HCT116 (cell line): Measurements from ENCODE around the gene NOS3. TPM values are rescaled to one million over a fixed set of nuclear protein-coding genes. Genes with fewer than 3 reads are reported as not detected.

Source experiments
- ATAC-seq: fragments of 200-7000 bp; cut with Tn5 transposase; 2 replicates; pipeline ENCODE4 v1.9.1; 2020; ENCODE audit warnings: mild to moderate bottlenecking, moderate library complexity
- BruUV-seq: library from RNA; stranded (reverse); fragments of 400-500 nt; replicated peaks from 2 replicates; lab custom pipeline; 2021; lab: Mats Ljungman, UMichigan
- CTCF ChIA-PET: fragments of 300-600 bp; sonication (Branson Sonifier 250); formaldehyde crosslinking; loops from one replicate; lab custom pipeline; 2021; ENCODE audit warnings: antibody characterized with exemption; lab: Charles Lee
- POLR2A ChIA-PET: fragments of 300-600, 350-600 bp; sonication (Branson Sonifier 250); formaldehyde crosslinking; loops from one replicate; lab custom pipeline; 2021; ENCODE audit warnings: antibody characterized with exemption; lab: Charles Lee
- RAD21 ChIA-PET, 2 experiments: fragments of 300-600 bp; sonication (Branson Sonifier 250); formaldehyde crosslinking; loops; one replicate each; lab custom pipeline; 2023; ENCODE audit warnings: low total read pairs in 2 of 2; ENCODE audit not compliant: uncharacterized antibody in 2 of 2, unreplicated experiment in 2 of 2, low non-redundant PET in 1 of 2; lab: Charles Lee
- DNase-seq: peaks from one replicate; pipeline ENCODE4 v3.0.0-alpha.2; 2010; ENCODE audit warnings: low read depth, low spot score
- H2AFZ ChIP-seq: fragments of 200-600 bp; shearing (Covaris generic), sonication (generic); 2 replicates; pipeline ENCODE4 v1.6.1; 2017; ENCODE audit warnings: low read depth, mixed run types, mixed read lengths, antibody characterized with exemption, low read length; ENCODE audit not compliant: poor library complexity, severe bottlenecking
- H3K27ac ChIP-seq: 2 replicates; pipeline ENCODE4 v1.5.1; 2012; ENCODE audit warnings: low read depth, low read length
- H3K27me3 ChIP-seq: fragments of 200-600 bp; sonication (generic); 2 replicates; pipeline ENCODE4 v1.6.1; 2016; ENCODE audit warnings: mixed run types, low read length, mixed read lengths; ENCODE audit not compliant: insufficient read depth
- H3K36me3 ChIP-seq, 2 experiments: fragments of 200-500 bp in 1 of 2; fragments of 200-600 bp in 1 of 2; sonication (Bioruptor generic) in 1 of 2; sonication (generic) in 1 of 2; 2 replicates each; pipeline versions ENCODE4 v1.5.1 to v1.6.1; 2014 to 2016; ENCODE audit warnings: low read length in 2 of 2, inconsistent platforms in 1 of 2, mixed read lengths in 1 of 2, mixed run types in 1 of 2; ENCODE audit not compliant: insufficient read depth in 2 of 2, control insufficient read depth in 1 of 2
- H3K4me1 ChIP-seq, 2 experiments: fragments of 200-600 bp in 1 of 2; sonication (generic) in 1 of 2; 2 replicates each; pipeline versions ENCODE4 v1.5.1 to v1.6.1; 2012 to 2017; ENCODE audit warnings: low read length in 2 of 2, inconsistent platforms in 1 of 2, mild to moderate bottlenecking in 1 of 2, mixed read lengths in 1 of 2, mixed run types in 1 of 2, moderate library complexity in 1 of 2; ENCODE audit not compliant: insufficient read depth in 2 of 2, control insufficient read depth in 1 of 2
- H3K4me2 ChIP-seq: fragments of 200-600 bp; sonication (generic); 2 replicates; pipeline ENCODE4 v1.6.1; 2017; ENCODE audit warnings: mixed run types, low read length, mixed read lengths
- H3K4me3 ChIP-seq, 2 experiments: fragments of 200-600 bp in 1 of 2; sonication (generic) in 1 of 2; replicated peaks in 1 of 2; 2 replicates each; pipeline ENCODE4 v1.5.1; 2011 to 2016; ENCODE audit warnings: low read length in 2 of 2, control low read depth in 1 of 2, low read depth in 1 of 2, mild to moderate bottlenecking in 1 of 2, mixed read lengths in 1 of 2, mixed run types in 1 of 2
- H3K79me2 ChIP-seq: fragments of 200-600 bp; sonication (generic); 2 replicates; pipeline ENCODE4 v1.6.1; 2017; ENCODE audit warnings: mild to moderate bottlenecking, mixed run types, low read length, moderate library complexity, mixed read lengths; ENCODE audit not compliant: insufficient read depth
- H3K9ac ChIP-seq: fragments of 200-600 bp; sonication (generic); 2 replicates; pipeline ENCODE4 v1.6.1; 2016; ENCODE audit warnings: low read length, mixed read lengths
- H3K9me2 ChIP-seq: fragments of 200-600 bp; sonication (generic), shearing (Covaris generic); 2 replicates; pipeline ENCODE4 v1.6.1; 2017; ENCODE audit warnings: mixed run types, mild to moderate bottlenecking, moderate library complexity; ENCODE audit not compliant: insufficient read depth
- H3K9me3 ChIP-seq, 2 experiments: fragments of 200-500 bp in 1 of 2; fragments of 200-600 bp in 1 of 2; sonication (Bioruptor generic) in 1 of 2; sonication (generic) in 1 of 2; 2 replicates each; pipeline ENCODE4 v1.6.1; 2014 to 2017; ENCODE audit warnings: low read length in 2 of 2, mixed read lengths in 2 of 2, inconsistent platforms in 1 of 2, low read depth in 1 of 2, mild to moderate bottlenecking in 1 of 2, mixed run types in 1 of 2, moderate library complexity in 1 of 2; ENCODE audit not compliant: control insufficient read depth in 1 of 2, insufficient read depth in 1 of 2
- H4K20me1 ChIP-seq: fragments of 200-600 bp; sonication (generic), shearing (Covaris generic); 2 replicates; pipeline ENCODE4 v1.6.1; 2017; ENCODE audit warnings: mixed run types, mild to moderate bottlenecking, moderate library complexity; ENCODE audit not compliant: insufficient read depth
- CBX3 ChIP-seq: IDR thresholded peaks from 2 replicates; pipeline ENCODE4 v1.6.1; 2012; ENCODE audit warnings: low read depth
- CEBPB ChIP-seq: IDR thresholded peaks from 2 replicates; pipeline ENCODE4 v1.6.1; 2012; ENCODE audit warnings: low read depth
- EGR1 ChIP-seq: IDR thresholded peaks from 2 replicates; pipeline ENCODE4 v1.6.1; 2012; ENCODE audit warnings: low read depth
- ELF1 ChIP-seq: IDR thresholded peaks from 2 replicates; pipeline ENCODE4 v1.6.1; 2012; ENCODE audit warnings: low read depth, borderline replicate concordance
- EZH2 ChIP-seq: fragments of 200-600 bp; sonication (generic); IDR thresholded peaks from 2 replicates; pipeline ENCODE4 v1.6.1; 2017; ENCODE audit warnings: antibody characterized with exemption, mixed run types
- EZH2phosphoT487 ChIP-seq: fragments of 200-600 bp; IDR thresholded peaks from 2 replicates; pipeline ENCODE4 v1.6.1; 2018; ENCODE audit warnings: antibody characterized with exemption, borderline replicate concordance
- JUND ChIP-seq: IDR thresholded peaks from 2 replicates; pipeline ENCODE4 v1.6.1; 2012
- POLR2A ChIP-seq: IDR thresholded peaks from 2 replicates; pipeline ENCODE4 v1.7.0; 2011; ENCODE audit warnings: borderline replicate concordance; ENCODE audit not compliant: insufficient read depth, insufficient read length; ENCODE audit errors: extremely low read depth
- RAD21 ChIP-seq: IDR thresholded peaks from 2 replicates; pipeline ENCODE4 v1.6.1; 2012; ENCODE audit warnings: low read depth, mild to moderate bottlenecking
- SIN3A ChIP-seq: IDR thresholded peaks from 2 replicates; pipeline ENCODE4 v1.6.1; 2012; ENCODE audit warnings: low read depth
- SP1 ChIP-seq: IDR thresholded peaks from 2 replicates; pipeline ENCODE4 v1.6.1; 2012; ENCODE audit warnings: low read depth
- ZBTB33 ChIP-seq: IDR thresholded peaks from 2 replicates; pipeline ENCODE4 v1.6.1; 2011; ENCODE audit warnings: mild to moderate bottlenecking, low read length, moderate library complexity; ENCODE audit not compliant: insufficient replicate concordance; ENCODE audit errors: extremely low read depth
- intact Hi-C: fragments of 100-400 bp; cut with micrococcal nuclease; formaldehyde crosslinking; loops from 2 replicates; pipeline ENCODE4 v1.10.0; 2022
- total RNA-seq: library from RNA; stranded (reverse); gene quantifications from one replicate; pipeline ENCODE4 v1.2.1, GENCODE V29; 2021; ENCODE audit not compliant: unreplicated experiment

NOS3 gene
- total RNA-seq, 1 experiment from 2014 or later = 35.8 TPM

GRCh38 chr7:151020231-151020630, 29.4 kb downstream of the NOS3 start:
- Histone ChIP-seq H4K20me1 (no peaks in the 10 kb centered on the region), H3K4me1 (peaks cover 0 to 32% of the 10 kb centered on the region in 2 experiments; a peak in 3 of 4 replicates), H3K36me3 (no peaks in the 10 kb centered on the region), H3K27me3 (no peaks in the 10 kb centered on the region), H3K4me2 (no peak overlapping the region), H3K9ac (no peak overlapping the region), H2AFZ (no peak overlapping the region), H3K27ac (no peak overlapping the region), H3K4me3 (no peak overlapping the region), H3K9me2 (no peaks in the 10 kb centered on the region), H3K9me3 (no peaks in the 10 kb centered on the region), H3K79me2 (no peaks in the 10 kb centered on the region)
- RAD21 ChIA-PET = no interaction called here
- CTCF ChIA-PET = interaction anchor here (1.1 to 5.2 kb wide), 3 partner anchors 8 to 26 kb away, joined by 3 to 59 read pairs (median 33); partner anchors contain the start of gene ABCB8
- POLR2A ChIA-PET = no interaction called here
- ATAC-seq = no peak
- BruUV-seq = no TSS peak
- TF ChIP-seq EZH2phosphoT487 (no peak), CEBPB (no peak), JUND (no peak), SP1 (no peak), ELF1 (no peak), SIN3A (no peak)
- no peak for DNase-seq
- intact Hi-C loops = no loop called here

GRCh38 chr7:151023232-151023631, 32.4 kb downstream of the NOS3 start:
- no peak overlapping the region for H3K4me3 ChIP-seq
- H3K4me1 ChIP-seq = peaks cover 4 to 52% of the 10 kb centered on the region in 2 experiments
- H3K4me2 ChIP-seq = no peak overlapping the region
- TF ChIP-seq JUND = no peak
- no peak for TF ChIP-seq EZH2
- TF ChIP-seq POLR2A = no peak
- no peak for TF ChIP-seq EGR1
- TF ChIP-seq CBX3 = no peak
- TF ChIP-seq RAD21 = no peak
- no peak for TF ChIP-seq ZBTB33
- H2AFZ ChIP-seq = no peak overlapping the region
- no peaks in the 10 kb centered on the region for H3K27me3 ChIP-seq
- ChIA-PET RAD21 (no interaction called here), CTCF (no interaction called here), POLR2A (no interaction called here)
- no peaks in the 10 kb centered on the region for H3K9me3 ChIP-seq
- H3K9me2 ChIP-seq = no peaks in the 10 kb centered on the region
- H4K20me1 ChIP-seq = no peaks in the 10 kb centered on the region
- no peak overlapping the region for H3K9ac ChIP-seq
- BruUV-seq = no TSS peak
- intact Hi-C loops = no loop called here
- ATAC-seq (no peak), DNase-seq (no peak)
- no peak overlapping the region for H3K27ac ChIP-seq
- no peaks in the 10 kb centered on the region for H3K36me3 ChIP-seq
- no peaks in the 10 kb centered on the region for H3K79me2 ChIP-seq
